ENCODE data around the gene CALCR.
A peak's percentile ranks its signal among the peaks of the same experiment; 100 is the strongest.
"Not testable (repeated sequence)": the region's sequence is repeated elsewhere in the genome, so short reads cannot be mapped to it uniquely, and the experiment has no call there.

CALCR gene

GRCh38 chr7:93574646-93575554 is at the start of gene CALCR:
Gene CALCR (minus strand): TSS chr7:93574724. CDS start chr7:93486981, 87,743 bp downstream.
- DNase-seq = no peak

GRCh38 chr7:93623816-93624215 is 49.3 kb upstream of the CALCR start:
- no peak for DNase-seq

GRCh38 chr7:93622036-93623033 is 47.8 kb upstream of the CALCR start:
- peak; percentile 34 for DNase-seq

GRCh38 chr7:93620864-93621263 is 46.3 kb upstream of the CALCR start:
- no peak for DNase-seq

GRCh38 chr7:93620057-93620456 is 45.5 kb upstream of the CALCR start:
- DNase-seq = no peak

- peak; percentile 20 for DNase-seq
Measured at GRCh38 chr7:93601363-93601762, 26.8 kb upstream of the CALCR start.

- DNase-seq = no peak
Measured at GRCh38 chr7:93594250-93594649, 19.7 kb upstream of the CALCR start.

- no peak for DNase-seq
Measured at GRCh38 chr7:93592588-93593266, 18.2 kb upstream of the CALCR start.

GRCh38 chr7:93591224-93592050 is 16.9 kb upstream of the CALCR start:
- not testable (repeated sequence) for DNase-seq

- DNase-seq = not testable (repeated sequence)
Measured at GRCh38 chr7:93586479-93586865, 11.9 kb upstream of the CALCR start.

GRCh38 chr7:93585694-93586478 is 11.4 kb upstream of the CALCR start:
- DNase-seq = not testable (repeated sequence)

GRCh38 chr7:93579431-93579830 is 4.9 kb upstream of the CALCR start:
- DNase-seq = no peak

GRCh38 chr7:93578762-93579161 is 4.2 kb upstream of the CALCR start:
- DNase-seq = no peak

GRCh38 chr7:93575555-93576399 is 1.3 kb upstream of the CALCR start:
- DNase-seq = no peak

- no peak for DNase-seq
Measured at GRCh38 chr7:93574269-93574645, 267 bp downstream of the CALCR start.

GRCh38 chr7:93569189-93569588 is 5.3 kb downstream of the CALCR start:
- DNase-seq = no peak

- no peak for DNase-seq
Measured at GRCh38 chr7:93566876-93567275, 7.6 kb downstream of the CALCR start.

- DNase-seq = no peak
Measured at GRCh38 chr7:93563584-93563983, 10.9 kb downstream of the CALCR start.

GRCh38 chr7:93562936-93563335 is 11.6 kb downstream of the CALCR start:
- no peak for DNase-seq

GRCh38 chr7:93562106-93562505 is 12.4 kb downstream of the CALCR start:
- DNase-seq = no peak
